ENCODE measurements around the gene FHAD1.

GRCh38 chr1:15344380-15344779 lies 97.4 kb downstream of the FHAD1 start:
- TF ChIP-seq CTCF (IDR thresholded peaks at IDR 0.05) (no peak), POLR2A (IDR thresholded peaks at IDR 0.05) (no peak)

All from thyroid gland (tissue), 4 donors.